Liver (tissue), 9 donors: Measurements from ENCODE around the gene UNC13B. TPM values are rescaled to one million over a fixed set of nuclear protein-coding genes. Genes with fewer than 3 reads are reported as not detected.

ENCODE experiments used
- DNase-seq: peaks from one replicate; pipeline ENCODE4 v3.0.0-alpha.2; 2017; ENCODE audit warnings: low spot score
- H3K27ac ChIP-seq, 2 donors: one replicate each; pipeline ENCODE4 v1.7.0; 2013; ENCODE audit warnings: inconsistent platforms in 2 of 2, low read length in 2 of 2, control low read depth in 1 of 2, low read depth in 1 of 2, mild to moderate bottlenecking in 1 of 2
- H3K27me3 ChIP-seq, 4 donors: one replicate each; pipeline versions ENCODE4 v1.6.1 to v1.7.0; 2013; ENCODE audit warnings: low read length in 3 of 4, inconsistent platforms in 1 of 4, mild to moderate bottlenecking in 1 of 4, moderate library complexity in 1 of 4; ENCODE audit not compliant: control insufficient read depth in 4 of 4, insufficient read depth in 4 of 4
- H3K36me3 ChIP-seq, 4 donors: one replicate each; pipeline versions ENCODE4 v1.6.1 to v1.7.0; 2013; ENCODE audit warnings: low read length in 3 of 4, mild to moderate bottlenecking in 3 of 4, low read depth in 1 of 4, moderate library complexity in 1 of 4; ENCODE audit not compliant: control insufficient read depth in 4 of 4, insufficient read depth in 3 of 4
- H3K4me1 ChIP-seq, 4 donors: one replicate each; pipeline versions ENCODE4 v1.6.1 to v1.7.0; 2013; ENCODE audit warnings: low read length in 3 of 4, mild to moderate bottlenecking in 3 of 4, moderate library complexity in 1 of 4; ENCODE audit not compliant: control insufficient read depth in 4 of 4, insufficient read depth in 4 of 4
- H3K4me3 ChIP-seq, 3 donors: one replicate each; pipeline versions ENCODE4 v1.6.1 to v1.7.0; 2013; ENCODE audit warnings: low read length in 3 of 3, control low read depth in 1 of 3, low read depth in 1 of 3, mild to moderate bottlenecking in 1 of 3
- H3K9ac ChIP-seq, 2 donors: one replicate each; pipeline ENCODE4 v1.7.0; 2013; ENCODE audit warnings: low read length in 2 of 2, mild to moderate bottlenecking in 2 of 2, moderate library complexity in 2 of 2, control low read depth in 1 of 2, low read depth in 1 of 2
- H3K9me3 ChIP-seq, 4 donors: one replicate each; pipeline versions ENCODE4 v1.6.1 to v1.7.0; 2013; ENCODE audit warnings: low read length in 3 of 4; ENCODE audit not compliant: control insufficient read depth in 4 of 4
- EGR1 ChIP-seq, 2 donors: IDR thresholded peaks; 2 replicates each; pipeline ENCODE4 v1.6.1; 2016 to 2018; ENCODE audit warnings: antibody characterized with exemption in 2 of 2, low read depth in 2 of 2
- FOXA1 ChIP-seq: IDR thresholded peaks from 2 replicates; pipeline ENCODE4 v1.6.1; 2016; ENCODE audit warnings: antibody characterized with exemption
- GABPA ChIP-seq, 2 donors: IDR thresholded peaks in 1 of 2; conservative IDR thresholded peaks in 1 of 2; 2 replicates each; pipeline ENCODE4 v1.6.1; 2016; ENCODE audit warnings: antibody characterized with exemption in 2 of 2, mild to moderate bottlenecking in 1 of 2, moderate library complexity in 1 of 2
- HNF4A ChIP-seq, 2 donors: conservative IDR thresholded peaks; 2 replicates each; pipeline ENCODE4 v1.6.1; 2016; ENCODE audit warnings: antibody characterized with exemption in 2 of 2, mild to moderate bottlenecking in 2 of 2
- HNF4G ChIP-seq: IDR thresholded peaks from 2 replicates; pipeline ENCODE4 v1.6.1; 2016; ENCODE audit warnings: antibody characterized with exemption
- JUND ChIP-seq, 2 donors: IDR thresholded peaks; 2 replicates each; pipeline ENCODE4 v1.6.1; 2016; ENCODE audit warnings: antibody characterized with exemption in 2 of 2
- RAD21 ChIP-seq, 2 donors: IDR thresholded peaks; 2 replicates each; pipeline ENCODE4 v1.6.1; 2016; ENCODE audit warnings: antibody characterized with exemption in 2 of 2, mild to moderate bottlenecking in 2 of 2
- RXRA ChIP-seq, 2 donors: IDR thresholded peaks; 2 replicates each; pipeline ENCODE4 v1.6.1; 2017 to 2018; ENCODE audit warnings: antibody characterized with exemption in 2 of 2, mild to moderate bottlenecking in 1 of 2
- SP1 ChIP-seq: IDR thresholded peaks from 2 replicates; pipeline ENCODE4 v1.6.1; 2018; ENCODE audit warnings: antibody characterized with exemption, mild to moderate bottlenecking
- TAF1 ChIP-seq: conservative IDR thresholded peaks from 2 replicates; pipeline ENCODE4 v1.6.1; 2016; ENCODE audit warnings: antibody characterized with exemption, mild to moderate bottlenecking
- YY1 ChIP-seq: IDR thresholded peaks from 2 replicates; pipeline ENCODE4 v1.6.1; 2016; ENCODE audit warnings: antibody characterized with exemption, mild to moderate bottlenecking
- WGBS: extraction: QIAGEN DNeasy Blood & Tissue Kit; methylation state at CpG from one replicate; pipeline ENCODE4 v1.1.7; 2013; 5-methylcytosine and 5-hydroxymethylcytosine counted together
- polyA plus RNA-seq, 2 donors: library from polyadenylated mRNA; stranded (reverse) in 1 of 2; unstranded in 1 of 2; fragments of 200-250 nt in 1 of 2; fragments of >200 nt in 1 of 2; fragmentation: Nextera tagmentation in 1 of 2; extraction: Ambion mirVana in 1 of 2; gene quantifications; one replicate each; pipeline versions ENCODE4 v1.2.1 to v1.2.3, GENCODE V29; 2013 to 2015
- total RNA-seq, 2 donors: library from RNA; depleted of rRNA; stranded (reverse); fragments of >200 nt; gene quantifications; one replicate each; pipeline ENCODE4 v1.2.3, GENCODE V29; 2014
- TF ChIP-seq, protein P1 (sequence below): fragments of 150-350 bp; IDR thresholded peaks from 2 replicates; pipeline ENCODE4 v1.5.1; 2017; ENCODE audit warnings: improper control_type of control experiment, low read depth, low read length; ENCODE audit not compliant: missing input control
- TF ChIP-seq, protein P2 (sequence below): IDR thresholded peaks from 2 replicates; pipeline ENCODE4 v1.6.1; 2016; ENCODE audit warnings: antibody characterized with exemption
- TF ChIP-seq, protein P3 (sequence below): IDR thresholded peaks from 2 replicates; pipeline ENCODE4 v1.6.1; 2016; ENCODE audit warnings: antibody characterized with exemption
- TF ChIP-seq, protein P4 (sequence below): IDR thresholded peaks from 2 replicates; pipeline ENCODE4 v1.6.1; 2016; ENCODE audit warnings: antibody characterized with exemption
- donor health status: healthy.
- donor health status: healthy.
- donor health status: healthy.
- donor health status: healthy.
- donor health status: healthy.

UNC13B gene
- total and polyA plus RNA-seq, 4 donors, result 5.5 to 25.7 (median 11.9) TPM

DNA sequence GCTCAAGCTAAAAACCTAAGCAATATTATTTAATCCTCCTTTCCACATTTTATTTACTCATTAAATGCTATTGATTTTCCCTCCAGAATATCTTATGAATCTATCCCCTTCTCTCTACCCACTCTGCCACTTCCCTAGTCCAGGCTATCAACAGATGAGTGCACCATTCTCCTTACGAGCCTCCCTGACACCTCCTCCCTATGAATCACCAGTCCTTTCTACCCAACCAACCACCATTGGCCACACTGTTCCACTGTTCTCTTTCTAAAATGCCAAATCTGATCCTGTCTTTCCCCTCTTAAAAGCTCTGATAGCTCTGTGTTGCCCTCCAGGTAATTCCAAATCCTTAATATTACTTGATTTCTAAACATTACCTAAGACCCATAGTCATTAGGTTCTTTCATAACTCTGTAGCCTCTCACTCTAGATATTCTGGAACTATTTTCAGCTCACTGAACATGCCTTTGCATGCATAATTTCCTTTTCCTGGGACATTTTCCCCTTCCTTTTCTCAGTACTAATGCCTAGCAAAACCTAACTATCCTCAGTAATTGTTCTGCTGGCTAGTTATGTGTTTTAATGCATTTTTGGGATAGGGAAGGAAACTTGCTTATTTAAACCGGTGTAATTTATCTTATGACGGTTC lies 126.3 kb downstream of the UNC13B start:
- Histone ChIP-seq H3K9me3 (no peaks in the 10 kb centered on the region), H3K4me1 (peaks cover 0 to 4% (median 2%) of the 10 kb centered on the region in 4 donors), H3K4me3 (no peak overlapping the region), H3K27me3 (no peaks in the 10 kb centered on the region), H3K36me3 (no peaks in the 10 kb centered on the region), H3K9ac (no peak overlapping the region), H3K27ac (no peak overlapping the region)
- DNase-seq, result no peak
- TF ChIP-seq RXRA (IDR thresholded peaks at IDR 0.05) (no peak), GABPA (IDR thresholded peaks at IDR 0.05 in 1 of 2, conservative IDR thresholded peaks at IDR 0.05 in 1 of 2) (no peak)
- TF ChIP-seq, protein P1, sequence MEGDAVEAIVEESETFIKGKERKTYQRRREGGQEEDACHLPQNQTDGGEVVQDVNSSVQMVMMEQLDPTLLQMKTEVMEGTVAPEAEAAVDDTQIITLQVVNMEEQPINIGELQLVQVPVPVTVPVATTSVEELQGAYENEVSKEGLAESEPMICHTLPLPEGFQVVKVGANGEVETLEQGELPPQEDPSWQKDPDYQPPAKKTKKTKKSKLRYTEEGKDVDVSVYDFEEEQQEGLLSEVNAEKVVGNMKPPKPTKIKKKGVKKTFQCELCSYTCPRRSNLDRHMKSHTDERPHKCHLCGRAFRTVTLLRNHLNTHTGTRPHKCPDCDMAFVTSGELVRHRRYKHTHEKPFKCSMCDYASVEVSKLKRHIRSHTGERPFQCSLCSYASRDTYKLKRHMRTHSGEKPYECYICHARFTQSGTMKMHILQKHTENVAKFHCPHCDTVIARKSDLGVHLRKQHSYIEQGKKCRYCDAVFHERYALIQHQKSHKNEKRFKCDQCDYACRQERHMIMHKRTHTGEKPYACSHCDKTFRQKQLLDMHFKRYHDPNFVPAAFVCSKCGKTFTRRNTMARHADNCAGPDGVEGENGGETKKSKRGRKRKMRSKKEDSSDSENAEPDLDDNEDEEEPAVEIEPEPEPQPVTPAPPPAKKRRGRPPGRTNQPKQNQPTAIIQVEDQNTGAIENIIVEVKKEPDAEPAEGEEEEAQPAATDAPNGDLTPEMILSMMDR, result no peak
- 94% methylated on average over 3 of the region's 3 CpGs for WGBS

DNA sequence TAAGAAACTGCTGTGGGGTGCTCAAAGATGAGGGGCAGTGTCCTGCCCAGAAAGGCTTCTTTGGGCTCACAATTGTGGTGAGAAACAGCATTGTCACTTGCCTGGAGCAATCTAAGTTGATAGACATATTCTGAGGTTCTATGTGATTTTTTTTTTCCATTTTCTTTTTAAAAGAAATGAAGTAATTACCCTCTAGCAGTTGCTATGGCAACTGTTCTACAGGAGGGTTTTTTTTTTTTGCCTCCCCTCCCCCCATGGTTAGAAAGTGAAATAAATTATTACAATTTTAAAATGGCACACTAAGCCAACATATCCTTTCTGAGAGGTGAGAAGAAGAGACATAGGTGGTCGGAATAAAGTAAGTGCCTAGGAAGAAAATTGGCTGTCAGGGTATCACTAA lies 127.0 kb downstream of the UNC13B start:
- H3K9ac ChIP-seq, result no peak overlapping the region
- no peaks in the 10 kb centered on the region for H3K9me3 ChIP-seq
- H3K27ac ChIP-seq, result no peak overlapping the region
- WGBS, result 94% methylated on average over 1 of the region's 1 CpG
- TF ChIP-seq RXRA (IDR thresholded peaks at IDR 0.05) (no peak), FOXA1 (no peak), TAF1 (no peak), JUND (IDR thresholded peaks at IDR 0.05) (no peak), GABPA (IDR thresholded peaks at IDR 0.05 in 1 of 2, conservative IDR thresholded peaks at IDR 0.05 in 1 of 2) (no peak), HNF4A (conservative IDR thresholded peaks at IDR 0.05) (no peak), RAD21 (IDR thresholded peaks at IDR 0.05) (no peak), HNF4G (no peak), YY1 (no peak), EGR1 (IDR thresholded peaks at IDR 0.05; ENCODE audit: low read depth in 2 of 2) (no peak), SP1 (no peak)
- TF ChIP-seq, protein P2, sequence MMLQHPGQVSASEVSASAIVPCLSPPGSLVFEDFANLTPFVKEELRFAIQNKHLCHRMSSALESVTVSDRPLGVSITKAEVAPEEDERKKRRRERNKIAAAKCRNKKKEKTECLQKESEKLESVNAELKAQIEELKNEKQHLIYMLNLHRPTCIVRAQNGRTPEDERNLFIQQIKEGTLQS, result no peak
- TF ChIP-seq, protein P1, result no peak
- TF ChIP-seq, protein P3, sequence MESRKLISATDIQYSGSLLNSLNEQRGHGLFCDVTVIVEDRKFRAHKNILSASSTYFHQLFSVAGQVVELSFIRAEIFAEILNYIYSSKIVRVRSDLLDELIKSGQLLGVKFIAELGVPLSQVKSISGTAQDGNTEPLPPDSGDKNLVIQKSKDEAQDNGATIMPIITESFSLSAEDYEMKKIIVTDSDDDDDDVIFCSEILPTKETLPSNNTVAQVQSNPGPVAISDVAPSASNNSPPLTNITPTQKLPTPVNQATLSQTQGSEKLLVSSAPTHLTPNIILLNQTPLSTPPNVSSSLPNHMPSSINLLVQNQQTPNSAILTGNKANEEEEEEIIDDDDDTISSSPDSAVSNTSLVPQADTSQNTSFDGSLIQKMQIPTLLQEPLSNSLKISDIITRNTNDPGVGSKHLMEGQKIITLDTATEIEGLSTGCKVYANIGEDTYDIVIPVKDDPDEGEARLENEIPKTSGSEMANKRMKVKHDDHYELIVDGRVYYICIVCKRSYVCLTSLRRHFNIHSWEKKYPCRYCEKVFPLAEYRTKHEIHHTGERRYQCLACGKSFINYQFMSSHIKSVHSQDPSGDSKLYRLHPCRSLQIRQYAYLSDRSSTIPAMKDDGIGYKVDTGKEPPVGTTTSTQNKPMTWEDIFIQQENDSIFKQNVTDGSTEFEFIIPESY, result no peak
- TF ChIP-seq, protein P4, sequence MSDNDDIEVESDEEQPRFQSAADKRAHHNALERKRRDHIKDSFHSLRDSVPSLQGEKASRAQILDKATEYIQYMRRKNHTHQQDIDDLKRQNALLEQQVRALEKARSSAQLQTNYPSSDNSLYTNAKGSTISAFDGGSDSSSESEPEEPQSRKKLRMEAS, result no peak
- peaks cover 3 to 8% (median 4%) of the 10 kb centered on the region in 4 donors for H3K4me1 ChIP-seq
- no peaks in the 10 kb centered on the region for H3K27me3 ChIP-seq
- no peaks in the 10 kb centered on the region for H3K36me3 ChIP-seq
- DNase-seq, result no peak
- no peak overlapping the region for H3K4me3 ChIP-seq
